ENCODE results near the gene CNN3.

CNN3 gene

GRCh38 chr1:94887603-94888171 is 39.2 kb downstream of the CNN3 start:
- no peak for DNase-seq (ENCODE audit: low read depth)

- no peak for DNase-seq (ENCODE audit: low read depth)
Measured at GRCh38 chr1:94887106-94887505, 39.8 kb downstream of the CNN3 start.

GRCh38 chr1:94886361-94886760 is 40.5 kb downstream of the CNN3 start:
- DNase-seq (ENCODE audit: low read depth): no peak

GRCh38 chr1:94884507-94884906 is 42.4 kb downstream of the CNN3 start:
- no peak for DNase-seq (ENCODE audit: low read depth)

GRCh38 chr1:94884106-94884505 is 42.8 kb downstream of the CNN3 start:
- peak; percentile 72 for DNase-seq (ENCODE audit: low read depth)

- DNase-seq (ENCODE audit: low read depth): peak; percentile 70
Measured at GRCh38 chr1:94883691-94884090, 43.2 kb downstream of the CNN3 start.

- no peak for DNase-seq (ENCODE audit: low read depth)
Measured at GRCh38 chr1:94878329-94878728, 48.6 kb downstream of the CNN3 start.

GRCh38 chr1:94876362-94876761 is 50.5 kb downstream of the CNN3 start:
- peak; percentile 41 for DNase-seq (ENCODE audit: low read depth)

- DNase-seq (ENCODE audit: low read depth): no peak
Measured at GRCh38 chr1:94875794-94876193, 51.1 kb downstream of the CNN3 start.

- DNase-seq (ENCODE audit: low read depth): no peak
Measured at GRCh38 chr1:94874423-94874822, 52.5 kb downstream of the CNN3 start.

GRCh38 chr1:94873520-94874351 is 53.2 kb downstream of the CNN3 start:
- DNase-seq (ENCODE audit: low read depth): no peak

- no peak for DNase-seq (ENCODE audit: low read depth)
Measured at GRCh38 chr1:94872771-94873495, 54.0 kb downstream of the CNN3 start.

- DNase-seq (ENCODE audit: low read depth): peak; percentile 39
Measured at GRCh38 chr1:94871031-94871430, 55.9 kb downstream of the CNN3 start.

GRCh38 chr1:94866164-94866807 is 60.6 kb downstream of the CNN3 start:
- DNase-seq (ENCODE audit: low read depth): peak; percentile 39

GRCh38 chr1:94865360-94865759 is 61.5 kb downstream of the CNN3 start:
- DNase-seq (ENCODE audit: low read depth): peak; percentile 54

- DNase-seq (ENCODE audit: low read depth): no peak
Measured at GRCh38 chr1:94864821-94865220, 62.1 kb downstream of the CNN3 start.

GRCh38 chr1:94863919-94864318 is 63.0 kb downstream of the CNN3 start:
- DNase-seq (ENCODE audit: low read depth): peak; percentile 93

- DNase-seq (ENCODE audit: low read depth): peak; percentile 59
Measured at GRCh38 chr1:94863297-94863911, 63.5 kb downstream of the CNN3 start.

GRCh38 chr1:94862718-94863117 is 64.2 kb downstream of the CNN3 start:
- no peak for DNase-seq (ENCODE audit: low read depth)

- no peak for DNase-seq (ENCODE audit: low read depth)
Measured at GRCh38 chr1:94859174-94859573, 67.7 kb downstream of the CNN3 start.

- peak; percentile 49 for DNase-seq (ENCODE audit: low read depth)
Measured at GRCh38 chr1:94858276-94858675, 68.6 kb downstream of the CNN3 start.

GRCh38 chr1:94856868-94857267 is 70.0 kb downstream of the CNN3 start:
- DNase-seq (ENCODE audit: low read depth): no peak
